MM.1S (cell line): ENCODE measurements around the gene RGS8.

Experiments used
- EZH2 ChIP-seq: fragments of 300-600 bp; sonication (generic); optimal IDR thresholded peaks from 2 replicates; pipeline ENCODE3; 2017; ENCODE audit warnings: low read depth, mild to moderate bottlenecking, antibody characterized with exemption, low read length, mixed read lengths
- TF ChIP-seq, protein P1 (sequence below): fragments of 300-600 bp; sonication (generic); IDR thresholded peaks from 2 replicates; pipeline ENCODE4 v1.5.1; 2016; ENCODE audit warnings: antibody characterized with exemption, low read length, mixed read lengths

DNA sequence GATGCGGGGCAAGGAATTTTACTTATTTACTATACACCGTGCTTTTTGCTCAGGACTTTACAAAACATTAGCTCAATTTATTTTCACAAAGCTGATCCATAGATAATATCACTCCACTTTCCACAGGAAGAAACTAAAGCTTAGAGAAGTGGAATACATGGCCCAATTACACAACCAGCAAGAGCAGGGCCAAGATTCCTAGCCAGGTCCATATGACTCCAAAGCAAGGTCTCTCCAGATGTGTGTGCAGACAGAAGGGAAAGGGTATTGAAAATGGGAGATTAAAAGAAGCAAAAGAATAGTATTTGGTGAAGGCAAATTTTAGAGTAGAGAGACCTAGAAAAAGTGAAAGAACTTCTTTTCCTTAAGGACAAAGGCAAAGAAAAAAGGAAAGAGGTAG lies 30.4 kb downstream of the RGS8 start:
- no peak for TF ChIP-seq EZH2
- TF ChIP-seq, protein P1, sequence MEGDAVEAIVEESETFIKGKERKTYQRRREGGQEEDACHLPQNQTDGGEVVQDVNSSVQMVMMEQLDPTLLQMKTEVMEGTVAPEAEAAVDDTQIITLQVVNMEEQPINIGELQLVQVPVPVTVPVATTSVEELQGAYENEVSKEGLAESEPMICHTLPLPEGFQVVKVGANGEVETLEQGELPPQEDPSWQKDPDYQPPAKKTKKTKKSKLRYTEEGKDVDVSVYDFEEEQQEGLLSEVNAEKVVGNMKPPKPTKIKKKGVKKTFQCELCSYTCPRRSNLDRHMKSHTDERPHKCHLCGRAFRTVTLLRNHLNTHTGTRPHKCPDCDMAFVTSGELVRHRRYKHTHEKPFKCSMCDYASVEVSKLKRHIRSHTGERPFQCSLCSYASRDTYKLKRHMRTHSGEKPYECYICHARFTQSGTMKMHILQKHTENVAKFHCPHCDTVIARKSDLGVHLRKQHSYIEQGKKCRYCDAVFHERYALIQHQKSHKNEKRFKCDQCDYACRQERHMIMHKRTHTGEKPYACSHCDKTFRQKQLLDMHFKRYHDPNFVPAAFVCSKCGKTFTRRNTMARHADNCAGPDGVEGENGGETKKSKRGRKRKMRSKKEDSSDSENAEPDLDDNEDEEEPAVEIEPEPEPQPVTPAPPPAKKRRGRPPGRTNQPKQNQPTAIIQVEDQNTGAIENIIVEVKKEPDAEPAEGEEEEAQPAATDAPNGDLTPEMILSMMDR: no peak
